Retinal pigment epithelial cell (primary cell): ENCODE measurements around the gene MOGAT1.

Source experiments
- DNase-seq: peaks from one replicate; pipeline ENCODE4 v3.0.0-alpha.2; 2010; ENCODE audit warnings: low read depth
- H3K4me3 ChIP-seq: 2 replicates; pipeline ENCODE4 v1.5.1; 2011; ENCODE audit warnings: mild to moderate bottlenecking, low read length, control low read depth, moderate library complexity
- CTCF ChIP-seq: conservative IDR thresholded peaks from 2 replicates; pipeline ENCODE4 v1.5.1; 2011; ENCODE audit warnings: low read depth, low read length, control low read depth, inconsistent platforms

MOGAT1 gene

GRCh38 chr2:222733846-222734702, 62.6 kb downstream of the MOGAT1 start:
- TF ChIP-seq CTCF: no peak
- DNase-seq: no peak
- no peak overlapping the region for H3K4me3 ChIP-seq

GRCh38 chr2:222734703-222735014, 63.2 kb downstream of the MOGAT1 start:
- no peak for DNase-seq
- no peak overlapping the region for H3K4me3 ChIP-seq
- no peak for TF ChIP-seq CTCF

GRCh38 chr2:222736301-222736700, 64.8 kb downstream of the MOGAT1 start:
- no peak for DNase-seq
- no peak overlapping the region for H3K4me3 ChIP-seq
- no peak for TF ChIP-seq CTCF

- TF ChIP-seq CTCF: no peak
- no peak for DNase-seq
Measured at GRCh38 chr2:222736924-222737323, 65.5 kb downstream of the MOGAT1 start.

GRCh38 chr2:222738312-222738711, 66.9 kb downstream of the MOGAT1 start:
- no peak overlapping the region for H3K4me3 ChIP-seq
- no peak for DNase-seq
- no peak for TF ChIP-seq CTCF

More at GRCh38 chr2:222736924-222737323, 65.5 kb downstream of the MOGAT1 start:
- H3K4me3 ChIP-seq: no peak overlapping the region

- DNase-seq: no peak
- no peak for TF ChIP-seq CTCF
Measured at GRCh38 chr2:222738809-222739208, 67.4 kb downstream of the MOGAT1 start.

GRCh38 chr2:222739939-222740338, 68.5 kb downstream of the MOGAT1 start:
- H3K4me3 ChIP-seq: no peak overlapping the region
- DNase-seq: no peak
- no peak for TF ChIP-seq CTCF

More at GRCh38 chr2:222738809-222739208, 67.4 kb downstream of the MOGAT1 start:
- H3K4me3 ChIP-seq: no peak overlapping the region
